ENCODE measurements around the gene PLAGL1. TPM values are rescaled to one million over a fixed set of nuclear protein-coding genes. Genes with fewer than 3 reads are reported as not detected.

Gene PLAGL1
- total and polyA plus RNA-seq, 2 experiments from 2014 or later, result 48.6 to 88.9 TPM

DNA sequence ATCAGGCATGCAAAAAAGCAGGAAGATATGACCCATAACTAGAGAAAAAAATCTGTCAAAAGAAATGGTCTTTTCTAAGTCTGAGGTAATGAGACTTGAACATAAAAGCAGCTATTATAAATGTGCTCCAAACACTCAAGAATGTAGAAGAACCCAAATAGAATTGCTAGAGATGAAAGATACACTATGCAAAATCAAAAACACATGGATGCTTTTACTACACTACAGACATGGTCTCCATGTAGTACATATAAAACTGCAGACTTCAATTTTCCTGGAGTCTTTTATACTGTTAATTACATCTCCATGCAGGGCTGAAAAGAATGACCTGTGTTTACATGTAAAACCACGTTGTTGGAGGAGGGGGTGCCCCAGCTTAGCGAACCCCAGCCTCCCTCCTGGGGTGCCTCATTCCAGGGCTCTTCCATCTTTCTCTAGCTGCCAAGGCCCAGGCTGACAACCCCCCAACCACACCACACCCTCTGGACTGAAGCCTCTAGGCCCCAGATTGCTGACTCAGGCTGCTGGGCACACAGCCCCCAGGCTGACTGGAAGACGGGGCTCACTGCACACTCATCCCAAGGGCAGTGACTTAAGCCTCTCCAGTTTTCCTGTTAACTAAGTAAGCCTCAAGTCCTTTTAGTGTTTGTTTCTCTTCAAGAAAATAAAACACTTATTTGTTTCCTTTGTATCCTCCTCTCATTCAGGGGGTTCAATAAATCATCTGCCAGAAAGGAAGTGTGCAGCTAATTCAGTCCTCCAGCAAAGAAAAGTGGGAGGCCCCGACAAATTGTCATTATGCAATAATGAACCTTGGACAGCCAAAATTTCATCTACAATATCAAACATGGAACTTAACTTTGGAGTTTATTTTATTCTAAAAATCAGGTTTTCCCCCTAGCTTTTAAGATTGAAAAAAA, 26.0 kb upstream of the PLAGL1 start:
- Histone ChIP-seq H3K4me3 (no peak overlapping the region), H3K27ac (peak overlapping the region; percentile 70), H3K9me2 (replicated peaks; ENCODE audit: insufficient read depth) (no peaks in the 10 kb centered on the region), H3K9me3 (ENCODE audit: low read depth) (no peaks in the 10 kb centered on the region), H4K20me1 (ENCODE audit: insufficient read depth, poor library complexity, severe bottlenecking) (no peaks in the 10 kb centered on the region), H3K36me3 (replicated peaks; ENCODE audit: insufficient read depth, low read depth) (no peaks in the 10 kb centered on the region), H3K4me2 (no peak overlapping the region), H3K79me2 (no peaks in the 10 kb centered on the region), H3K27me3 (no peaks in the 10 kb centered on the region), H3K4me1 (ENCODE audit: insufficient read depth) (no peaks in the 10 kb centered on the region), H2AFZ (no peak overlapping the region)
- 60% methylated on average over 4 of the region's 4 CpGs for WGBS (ENCODE audit: low lambda C conversion rate, missing lambda C conversion rate)
- peak; percentile 12 for DNase-seq (ENCODE audit: low spot score)
- TF ChIP-seq, protein P1, sequence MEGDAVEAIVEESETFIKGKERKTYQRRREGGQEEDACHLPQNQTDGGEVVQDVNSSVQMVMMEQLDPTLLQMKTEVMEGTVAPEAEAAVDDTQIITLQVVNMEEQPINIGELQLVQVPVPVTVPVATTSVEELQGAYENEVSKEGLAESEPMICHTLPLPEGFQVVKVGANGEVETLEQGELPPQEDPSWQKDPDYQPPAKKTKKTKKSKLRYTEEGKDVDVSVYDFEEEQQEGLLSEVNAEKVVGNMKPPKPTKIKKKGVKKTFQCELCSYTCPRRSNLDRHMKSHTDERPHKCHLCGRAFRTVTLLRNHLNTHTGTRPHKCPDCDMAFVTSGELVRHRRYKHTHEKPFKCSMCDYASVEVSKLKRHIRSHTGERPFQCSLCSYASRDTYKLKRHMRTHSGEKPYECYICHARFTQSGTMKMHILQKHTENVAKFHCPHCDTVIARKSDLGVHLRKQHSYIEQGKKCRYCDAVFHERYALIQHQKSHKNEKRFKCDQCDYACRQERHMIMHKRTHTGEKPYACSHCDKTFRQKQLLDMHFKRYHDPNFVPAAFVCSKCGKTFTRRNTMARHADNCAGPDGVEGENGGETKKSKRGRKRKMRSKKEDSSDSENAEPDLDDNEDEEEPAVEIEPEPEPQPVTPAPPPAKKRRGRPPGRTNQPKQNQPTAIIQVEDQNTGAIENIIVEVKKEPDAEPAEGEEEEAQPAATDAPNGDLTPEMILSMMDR (IDR thresholded peaks at IDR 0.05; ENCODE audit: poor library complexity), result no peak
- no peak for TF ChIP-seq EZH2phosphoT487 (IDR thresholded peaks at IDR 0.05; ENCODE audit: low read depth, severe bottlenecking, unreplicated experiment)
- TF ChIP-seq EZH2 (IDR thresholded peaks at IDR 0.05; ENCODE audit: borderline replicate concordance), result no peak

DNA sequence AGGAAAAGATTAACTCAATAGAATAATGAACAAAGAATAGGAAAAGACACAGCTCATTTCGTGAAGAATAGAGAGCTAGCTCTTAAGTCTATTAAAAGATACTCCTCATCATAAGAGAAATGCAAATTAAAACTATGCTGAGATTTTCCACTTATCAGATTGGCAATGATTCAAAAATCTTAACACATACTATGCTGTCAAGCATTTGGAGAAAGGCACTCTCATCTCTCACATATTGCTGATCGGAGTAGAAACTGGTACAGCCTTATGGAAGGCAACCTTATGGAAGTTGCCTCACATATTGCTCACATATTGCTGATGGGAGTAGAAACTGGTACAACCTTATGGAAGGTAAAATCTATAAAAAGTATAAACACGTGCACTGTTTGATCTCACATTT, 21.4 kb upstream of the PLAGL1 start:
- Histone ChIP-seq H3K9me2 (replicated peaks; ENCODE audit: insufficient read depth) (no peaks in the 10 kb centered on the region), H3K27me3 (no peaks in the 10 kb centered on the region), H3K4me3 (no peak overlapping the region), H2AFZ (no peak overlapping the region), H3K36me3 (replicated peaks; ENCODE audit: insufficient read depth, low read depth) (no peaks in the 10 kb centered on the region), H3K9me3 (ENCODE audit: low read depth) (no peaks in the 10 kb centered on the region), H3K79me2 (no peaks in the 10 kb centered on the region), H3K27ac (no peak overlapping the region), H3K4me1 (ENCODE audit: insufficient read depth) (no peaks in the 10 kb centered on the region), H3K4me2 (no peak overlapping the region), H4K20me1 (ENCODE audit: insufficient read depth, poor library complexity, severe bottlenecking) (no peaks in the 10 kb centered on the region)
- no peak for DNase-seq (ENCODE audit: low spot score)
- no peak for TF ChIP-seq EZH2 (IDR thresholded peaks at IDR 0.05; ENCODE audit: borderline replicate concordance)
- TF ChIP-seq EZH2phosphoT487 (IDR thresholded peaks at IDR 0.05; ENCODE audit: low read depth, severe bottlenecking, unreplicated experiment), result no peak
- TF ChIP-seq, protein P1 (IDR thresholded peaks at IDR 0.05; ENCODE audit: poor library complexity), result no peak
- WGBS (ENCODE audit: low lambda C conversion rate, missing lambda C conversion rate), result 88% methylated on average over 3 of the region's 3 CpGs

DNA sequence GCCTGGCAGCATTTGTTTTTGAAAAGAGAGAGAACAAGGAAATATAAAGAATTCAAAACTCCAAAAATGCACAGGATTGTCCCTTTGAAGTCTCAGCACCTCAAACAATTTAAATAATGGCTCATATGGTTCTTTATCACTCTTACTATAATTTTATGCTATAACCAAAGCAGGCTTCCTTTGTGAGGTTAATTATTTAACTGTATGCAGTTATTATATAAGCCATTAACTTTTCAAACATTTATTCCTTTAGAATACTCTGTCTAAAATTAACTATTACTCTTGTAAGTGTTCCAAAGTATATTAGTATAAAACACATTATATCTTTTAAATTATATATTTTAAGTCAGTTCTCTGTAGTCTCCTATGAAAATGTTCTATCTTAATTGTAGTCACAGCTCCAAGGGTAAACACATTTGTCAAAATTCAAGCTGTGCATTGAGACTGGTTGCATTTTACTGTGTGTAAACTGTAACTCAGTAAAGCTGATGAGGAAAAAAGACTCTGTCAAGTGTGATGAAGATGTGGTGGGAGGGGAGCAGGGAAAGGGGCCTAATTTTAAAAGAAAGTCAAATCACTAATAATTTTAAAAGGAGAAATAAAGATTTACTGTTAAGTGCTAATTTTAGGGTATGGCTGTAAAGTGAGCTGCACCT, 20.0 kb upstream of the PLAGL1 start:
- Histone ChIP-seq H3K79me2 (no peaks in the 10 kb centered on the region), H2AFZ (no peak overlapping the region), H3K9me3 (ENCODE audit: low read depth) (no peaks in the 10 kb centered on the region)

More for the DNA sequence above, 20.0 kb upstream of the PLAGL1 start:
- Histone ChIP-seq H3K4me3 (no peak overlapping the region), H4K20me1 (ENCODE audit: insufficient read depth, poor library complexity, severe bottlenecking) (no peaks in the 10 kb centered on the region), H3K9me2 (replicated peaks; ENCODE audit: insufficient read depth) (no peaks in the 10 kb centered on the region), H3K4me1 (ENCODE audit: insufficient read depth) (no peaks in the 10 kb centered on the region), H3K36me3 (replicated peaks; ENCODE audit: insufficient read depth, low read depth) (no peaks in the 10 kb centered on the region), H3K4me2 (no peak overlapping the region), H3K27ac (no peak overlapping the region), H3K27me3 (no peaks in the 10 kb centered on the region)
- TF ChIP-seq EZH2 (IDR thresholded peaks at IDR 0.05; ENCODE audit: borderline replicate concordance), result no peak
- TF ChIP-seq, protein P1 (IDR thresholded peaks at IDR 0.05; ENCODE audit: poor library complexity), result no peak
- TF ChIP-seq EZH2phosphoT487 (IDR thresholded peaks at IDR 0.05; ENCODE audit: low read depth, severe bottlenecking, unreplicated experiment), result no peak
- no peak for DNase-seq (ENCODE audit: low spot score)

Data from hepatocyte (in vitro differentiated cells).